GM10248 (cell line): ENCODE results near the gene PCDHA1.
"Not testable (repeated sequence)": the region's sequence is repeated elsewhere in the genome, so short reads cannot be mapped to it uniquely, and the experiment has no call there.

Experiments used
- CTCF ChIA-PET: fragments of 300-600 bp; sonication (Branson Sonifier 250); formaldehyde crosslinking; extraction: SDS; loops from one replicate; lab custom pipeline; 2021; ENCODE audit warnings: antibody characterized with exemption; lab: Yijun Ruan, JAX
- POLR2A ChIA-PET: fragments of 350-650 bp; sonication (Branson Sonifier 250); formaldehyde crosslinking; extraction: SDS; loops from one replicate; lab custom pipeline; 2020; ENCODE audit warnings: antibody characterized with exemption; lab: Yijun Ruan, JAX
- DNase-seq: peaks from one replicate; pipeline ENCODE4 v3.0.0; 2012; ENCODE audit errors: extremely low spot score
- TF ChIP-seq, protein P1 (sequence below): IDR thresholded peaks from 2 replicates; pipeline ENCODE4 v1.5.1; 2012; ENCODE audit warnings: mild to moderate bottlenecking, low read depth; ENCODE audit errors: extremely low read depth, missing control alignments, control extremely low read depth

PCDHA1 gene

DNA sequence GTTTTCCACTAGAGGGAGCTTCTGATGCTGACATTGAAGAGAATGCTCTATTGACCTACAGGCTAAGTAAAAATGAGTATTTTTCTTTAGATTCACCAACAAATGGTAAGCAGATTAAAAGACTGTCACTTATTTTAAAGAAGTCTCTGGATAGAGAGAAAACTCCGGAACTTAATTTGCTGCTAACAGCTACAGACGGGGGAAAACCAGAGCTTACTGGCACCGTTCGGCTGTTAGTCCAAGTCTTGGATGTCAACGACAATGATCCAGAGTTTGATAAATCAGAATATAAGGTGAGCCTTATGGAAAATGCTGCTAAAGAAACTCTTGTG, 83.6 kb downstream of the PCDHA1 start:
- TF ChIP-seq, protein P1, sequence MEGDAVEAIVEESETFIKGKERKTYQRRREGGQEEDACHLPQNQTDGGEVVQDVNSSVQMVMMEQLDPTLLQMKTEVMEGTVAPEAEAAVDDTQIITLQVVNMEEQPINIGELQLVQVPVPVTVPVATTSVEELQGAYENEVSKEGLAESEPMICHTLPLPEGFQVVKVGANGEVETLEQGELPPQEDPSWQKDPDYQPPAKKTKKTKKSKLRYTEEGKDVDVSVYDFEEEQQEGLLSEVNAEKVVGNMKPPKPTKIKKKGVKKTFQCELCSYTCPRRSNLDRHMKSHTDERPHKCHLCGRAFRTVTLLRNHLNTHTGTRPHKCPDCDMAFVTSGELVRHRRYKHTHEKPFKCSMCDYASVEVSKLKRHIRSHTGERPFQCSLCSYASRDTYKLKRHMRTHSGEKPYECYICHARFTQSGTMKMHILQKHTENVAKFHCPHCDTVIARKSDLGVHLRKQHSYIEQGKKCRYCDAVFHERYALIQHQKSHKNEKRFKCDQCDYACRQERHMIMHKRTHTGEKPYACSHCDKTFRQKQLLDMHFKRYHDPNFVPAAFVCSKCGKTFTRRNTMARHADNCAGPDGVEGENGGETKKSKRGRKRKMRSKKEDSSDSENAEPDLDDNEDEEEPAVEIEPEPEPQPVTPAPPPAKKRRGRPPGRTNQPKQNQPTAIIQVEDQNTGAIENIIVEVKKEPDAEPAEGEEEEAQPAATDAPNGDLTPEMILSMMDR: no peak
- no peak for DNase-seq
- CTCF ChIA-PET: no interaction called here
- POLR2A ChIA-PET: no interaction called here

DNA sequence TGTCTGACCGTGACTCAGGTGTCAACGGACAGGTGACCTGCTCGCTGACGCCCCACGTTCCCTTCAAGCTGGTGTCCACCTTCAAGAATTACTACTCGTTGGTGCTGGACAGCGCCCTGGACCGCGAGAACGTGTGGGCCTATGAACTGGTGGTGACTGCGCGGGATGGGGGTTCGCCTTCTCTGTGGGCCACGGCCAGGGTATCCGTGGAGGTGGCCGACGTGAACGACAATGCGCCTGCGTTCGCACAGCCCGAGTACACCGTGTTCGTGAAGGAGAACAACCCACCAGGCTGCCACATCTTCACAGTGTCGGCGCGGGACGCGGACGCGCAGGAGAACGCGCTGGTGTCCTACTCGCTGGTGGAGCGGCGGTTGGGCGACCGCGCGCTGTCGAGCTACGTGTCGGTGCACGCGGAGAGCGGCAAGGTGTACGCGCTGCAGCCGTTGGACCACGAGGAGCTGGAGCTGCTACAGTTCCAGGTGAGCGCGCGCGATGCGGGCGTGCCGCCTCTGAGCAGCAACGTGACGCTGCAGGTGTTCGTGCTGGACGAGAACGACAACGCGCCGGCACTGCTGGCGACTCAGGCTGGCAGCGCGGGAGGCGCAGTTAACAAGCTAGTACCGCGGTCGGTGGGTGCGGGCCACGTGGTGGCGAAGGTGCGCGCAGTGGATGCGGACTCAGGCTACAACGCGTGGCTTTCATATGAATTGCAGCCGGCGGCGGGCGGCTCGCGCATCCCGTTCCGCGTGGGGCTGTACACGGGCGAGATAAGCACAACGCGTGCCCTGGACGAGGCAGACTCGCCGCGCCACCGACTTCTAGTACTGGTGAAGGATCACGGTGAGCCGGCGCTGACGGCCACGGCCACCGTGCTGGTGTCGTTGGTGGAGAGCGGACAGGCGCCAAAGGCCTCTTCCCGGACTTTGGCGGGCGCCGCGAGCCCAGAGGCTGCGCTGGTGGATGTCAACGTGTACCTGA, 84.6 kb downstream of the PCDHA1 start:
- TF ChIP-seq, protein P1: no peak
- ChIA-PET POLR2A (no interaction called here), CTCF (no interaction called here)
- DNase-seq: no peak

DNA sequence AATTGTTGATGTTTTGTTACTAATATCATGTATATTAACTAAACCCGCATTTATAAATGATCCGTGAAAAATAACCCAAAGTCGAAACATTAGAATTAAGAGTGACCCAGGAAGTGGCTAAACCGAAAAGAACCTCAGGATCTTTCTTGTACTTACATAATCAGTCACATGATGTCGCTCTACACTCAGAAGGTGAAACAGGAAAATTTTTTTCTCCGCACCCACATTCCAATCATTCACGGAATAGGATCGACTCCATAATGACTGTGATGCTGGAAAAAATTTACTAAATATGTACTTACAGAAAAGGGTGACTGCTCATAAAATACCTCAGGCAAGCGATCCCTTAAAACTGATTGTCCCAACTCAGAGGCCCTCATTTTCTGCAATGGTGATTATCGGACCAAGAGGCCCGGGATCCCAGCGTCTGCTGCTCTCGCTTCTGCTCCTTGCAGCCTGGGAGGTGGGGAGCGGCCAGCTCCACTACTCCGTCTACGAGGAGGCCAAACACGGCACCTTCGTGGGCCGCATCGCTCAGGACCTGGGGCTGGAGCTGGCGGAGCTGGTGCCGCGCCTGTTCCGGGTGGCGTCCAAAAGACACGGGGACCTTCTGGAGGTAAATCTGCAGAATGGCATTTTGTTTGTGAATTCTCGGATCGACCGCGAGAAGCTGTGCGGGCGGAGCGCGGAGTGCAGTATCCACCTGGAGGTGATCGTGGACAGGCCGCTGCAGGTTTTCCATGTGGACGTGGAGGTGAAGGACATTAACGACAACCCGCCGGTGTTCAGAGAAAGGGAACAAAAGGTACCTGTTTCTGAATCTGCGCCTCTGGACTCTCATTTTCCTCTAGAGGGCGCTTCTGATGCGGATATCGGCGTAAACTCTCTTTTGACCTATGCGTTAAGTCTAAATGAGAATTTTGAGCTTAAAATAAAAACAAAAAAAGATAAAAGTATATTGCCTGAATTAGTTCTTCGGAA, 89.4 kb downstream of the PCDHA1 start, which contains the start of gene PCDHA12:
PCDHA12 (plus strand) TSS at position 224 of the 981 bp plus-strand sequence; CDS start at position 389, 165 bp downstream.
- no peak for DNase-seq
- TF ChIP-seq, protein P1: no peak
- POLR2A ChIA-PET: no interaction called here
- CTCF ChIA-PET: no interaction called here

DNA sequence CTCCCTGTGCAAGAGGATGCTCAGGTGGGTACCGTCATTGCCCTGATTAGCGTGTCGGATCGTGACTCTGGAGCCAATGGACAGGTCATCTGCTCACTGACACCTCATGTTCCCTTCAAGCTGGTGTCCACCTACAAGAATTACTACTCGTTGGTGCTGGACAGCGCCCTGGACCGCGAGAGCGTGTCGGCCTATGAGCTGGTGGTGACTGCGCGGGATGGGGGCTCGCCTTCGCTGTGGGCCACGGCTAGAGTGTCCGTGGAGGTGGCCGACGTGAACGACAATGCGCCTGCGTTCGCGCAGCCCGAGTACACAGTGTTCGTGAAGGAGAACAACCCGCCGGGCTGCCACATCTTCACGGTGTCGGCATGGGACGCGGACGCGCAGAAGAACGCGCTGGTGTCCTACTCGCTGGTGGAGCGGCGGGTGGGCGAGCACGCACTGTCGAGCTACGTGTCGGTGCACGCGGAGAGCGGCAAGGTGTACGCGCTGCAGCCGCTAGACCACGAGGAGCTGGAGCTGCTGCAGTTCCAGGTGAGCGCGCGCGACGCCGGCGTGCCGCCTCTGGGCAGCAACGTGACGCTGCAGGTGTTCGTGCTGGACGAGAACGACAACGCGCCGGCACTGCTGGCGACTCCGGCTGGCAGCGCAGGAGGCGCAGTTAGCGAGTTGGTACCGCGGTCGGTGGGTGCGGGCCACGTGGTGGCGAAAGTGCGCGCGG, 90.8 kb downstream of the PCDHA1 start:
- DNase-seq, CTCF ChIA-PET, POLR2A ChIA-PET: not testable (repeated sequence)

DNA sequence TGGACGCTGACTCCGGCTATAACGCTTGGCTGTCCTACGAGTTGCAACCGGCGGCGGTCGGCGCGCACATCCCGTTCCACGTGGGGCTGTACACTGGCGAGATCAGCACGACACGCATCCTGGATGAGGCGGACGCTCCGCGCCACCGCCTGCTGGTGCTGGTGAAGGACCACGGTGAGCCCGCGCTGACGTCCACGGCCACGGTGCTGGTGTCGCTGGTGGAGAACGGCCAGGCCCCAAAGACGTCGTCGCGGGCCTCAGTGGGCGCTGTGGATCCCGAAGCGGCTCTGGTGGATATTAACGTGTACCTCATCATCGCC, 91.3 kb downstream of the PCDHA1 start:
- DNase-seq: no peak
- ChIA-PET CTCF (no interaction called here), POLR2A (no interaction called here)
- TF ChIP-seq, protein P1: no peak

DNA sequence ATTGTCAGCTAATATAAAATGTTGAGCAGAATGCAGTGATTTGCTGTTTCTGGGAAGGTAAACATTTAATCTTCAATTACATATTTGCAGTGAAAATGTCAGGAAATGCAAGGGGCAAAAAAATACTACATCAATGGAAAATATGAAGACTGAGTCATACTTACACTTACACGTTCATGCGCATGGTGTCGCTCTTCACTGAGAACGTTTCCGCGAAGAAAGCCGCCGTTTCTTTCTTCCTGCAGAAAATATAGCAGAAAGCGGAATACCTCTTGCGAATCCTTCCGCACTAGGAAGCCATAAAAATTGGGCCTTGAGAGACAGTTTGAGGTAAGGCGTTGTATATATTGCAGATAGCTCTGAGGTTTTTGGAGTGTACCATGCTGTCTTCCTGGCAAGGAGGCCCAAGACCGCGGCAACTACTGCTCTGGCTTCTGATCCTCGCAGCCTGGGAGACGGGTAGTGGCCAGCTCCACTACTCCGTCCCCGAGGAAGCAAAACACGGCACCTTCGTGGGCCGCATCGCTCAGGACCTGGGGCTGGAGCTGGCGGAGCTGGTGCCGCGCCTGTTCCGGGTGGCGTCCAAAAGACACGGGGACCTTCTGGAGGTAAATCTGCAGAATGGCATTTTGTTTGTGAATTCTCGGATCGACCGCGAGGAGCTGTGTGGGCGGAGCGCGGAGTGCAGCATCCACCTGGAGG, 96.1 kb downstream of the PCDHA1 start, which contains the start of gene PCDHA13:
PCDHA13 (plus strand) TSS at position 236 of the 702 bp plus-strand sequence; CDS start at position 381, 145 bp downstream.
- no peak for DNase-seq
- CTCF ChIA-PET: no interaction called here
- POLR2A ChIA-PET: no interaction called here
- TF ChIP-seq, protein P1: no peak
